A549 (cell line): ENCODE data around the gene FBH1.

Source experiments
- EP300 ChIP-seq, 2 experiments: fragments of >200 bp; sonication (Bioruptor Twin); formaldehyde crosslinking; IDR thresholded peaks; 2 replicates in 1 of 2; 3 replicates in 1 of 2; pipeline ENCODE4 v1.6.1; 2016 to 2017
- MAX ChIP-seq: IDR thresholded peaks from 2 replicates; pipeline ENCODE4 v1.6.1; 2012
- PHF8 ChIP-seq: fragments of 200-600 bp; sonication (generic); IDR thresholded peaks from 2 replicates; pipeline ENCODE4 v1.6.1; 2016; ENCODE audit warnings: low read depth, mild to moderate bottlenecking, antibody characterized with exemption, moderate library complexity, borderline replicate concordance
- POLR2A ChIP-seq: IDR thresholded peaks from 2 replicates; pipeline ENCODE4 v1.6.1; 2012; ENCODE audit warnings: mild to moderate bottlenecking, low read length
- POLR2AphosphoS2 ChIP-seq: conservative IDR thresholded peaks from 2 replicates; pipeline ENCODE4 v1.6.1; 2012; ENCODE audit warnings: low read length, improper control_type of control experiment, inconsistent platforms
- RFX5 ChIP-seq: fragments of 450-650 bp; IDR thresholded peaks from 2 replicates; pipeline ENCODE4 v1.7.1; 2014; ENCODE audit warnings: antibody characterized with exemption, mild to moderate bottlenecking, moderate library complexity
- SREBF2 ChIP-seq: fragments of 450-650 bp; IDR thresholded peaks from 2 replicates; pipeline ENCODE4 v1.6.1; 2014; ENCODE audit warnings: mild to moderate bottlenecking, moderate library complexity
- TF ChIP-seq, protein P1 (sequence below): fragments of 200-600 bp; sonication (generic); IDR thresholded peaks from 2 replicates; pipeline ENCODE4 v1.6.1; 2016; ENCODE audit warnings: antibody characterized with exemption, mild to moderate bottlenecking, moderate library complexity
- TF ChIP-seq, protein P2 (sequence below): fragments of >200 bp; sonication (Bioruptor Twin); formaldehyde crosslinking; IDR thresholded peaks from 3 replicates; pipeline ENCODE4 v1.5.1; 2016
- TF ChIP-seq, protein P3 (sequence below): IDR thresholded peaks from 2 replicates; pipeline ENCODE4 v1.6.1; 2012; ENCODE audit warnings: low read depth, borderline replicate concordance

GRCh38 chr10:5983774-5984173 lies 93.7 kb downstream of the FBH1 start:
- TF ChIP-seq EP300 (IDR thresholded peaks at IDR 0.05) (no peak), PHF8 (no peak), RFX5 (no peak), POLR2A (no peak), POLR2AphosphoS2 (no peak), MAX (no peak), SREBF2 (no peak)
- TF ChIP-seq, protein P1, sequence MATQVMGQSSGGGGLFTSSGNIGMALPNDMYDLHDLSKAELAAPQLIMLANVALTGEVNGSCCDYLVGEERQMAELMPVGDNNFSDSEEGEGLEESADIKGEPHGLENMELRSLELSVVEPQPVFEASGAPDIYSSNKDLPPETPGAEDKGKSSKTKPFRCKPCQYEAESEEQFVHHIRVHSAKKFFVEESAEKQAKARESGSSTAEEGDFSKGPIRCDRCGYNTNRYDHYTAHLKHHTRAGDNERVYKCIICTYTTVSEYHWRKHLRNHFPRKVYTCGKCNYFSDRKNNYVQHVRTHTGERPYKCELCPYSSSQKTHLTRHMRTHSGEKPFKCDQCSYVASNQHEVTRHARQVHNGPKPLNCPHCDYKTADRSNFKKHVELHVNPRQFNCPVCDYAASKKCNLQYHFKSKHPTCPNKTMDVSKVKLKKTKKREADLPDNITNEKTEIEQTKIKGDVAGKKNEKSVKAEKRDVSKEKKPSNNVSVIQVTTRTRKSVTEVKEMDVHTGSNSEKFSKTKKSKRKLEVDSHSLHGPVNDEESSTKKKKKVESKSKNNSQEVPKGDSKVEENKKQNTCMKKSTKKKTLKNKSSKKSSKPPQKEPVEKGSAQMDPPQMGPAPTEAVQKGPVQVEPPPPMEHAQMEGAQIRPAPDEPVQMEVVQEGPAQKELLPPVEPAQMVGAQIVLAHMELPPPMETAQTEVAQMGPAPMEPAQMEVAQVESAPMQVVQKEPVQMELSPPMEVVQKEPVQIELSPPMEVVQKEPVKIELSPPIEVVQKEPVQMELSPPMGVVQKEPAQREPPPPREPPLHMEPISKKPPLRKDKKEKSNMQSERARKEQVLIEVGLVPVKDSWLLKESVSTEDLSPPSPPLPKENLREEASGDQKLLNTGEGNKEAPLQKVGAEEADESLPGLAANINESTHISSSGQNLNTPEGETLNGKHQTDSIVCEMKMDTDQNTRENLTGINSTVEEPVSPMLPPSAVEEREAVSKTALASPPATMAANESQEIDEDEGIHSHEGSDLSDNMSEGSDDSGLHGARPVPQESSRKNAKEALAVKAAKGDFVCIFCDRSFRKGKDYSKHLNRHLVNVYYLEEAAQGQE, result no peak
- TF ChIP-seq, protein P2, sequence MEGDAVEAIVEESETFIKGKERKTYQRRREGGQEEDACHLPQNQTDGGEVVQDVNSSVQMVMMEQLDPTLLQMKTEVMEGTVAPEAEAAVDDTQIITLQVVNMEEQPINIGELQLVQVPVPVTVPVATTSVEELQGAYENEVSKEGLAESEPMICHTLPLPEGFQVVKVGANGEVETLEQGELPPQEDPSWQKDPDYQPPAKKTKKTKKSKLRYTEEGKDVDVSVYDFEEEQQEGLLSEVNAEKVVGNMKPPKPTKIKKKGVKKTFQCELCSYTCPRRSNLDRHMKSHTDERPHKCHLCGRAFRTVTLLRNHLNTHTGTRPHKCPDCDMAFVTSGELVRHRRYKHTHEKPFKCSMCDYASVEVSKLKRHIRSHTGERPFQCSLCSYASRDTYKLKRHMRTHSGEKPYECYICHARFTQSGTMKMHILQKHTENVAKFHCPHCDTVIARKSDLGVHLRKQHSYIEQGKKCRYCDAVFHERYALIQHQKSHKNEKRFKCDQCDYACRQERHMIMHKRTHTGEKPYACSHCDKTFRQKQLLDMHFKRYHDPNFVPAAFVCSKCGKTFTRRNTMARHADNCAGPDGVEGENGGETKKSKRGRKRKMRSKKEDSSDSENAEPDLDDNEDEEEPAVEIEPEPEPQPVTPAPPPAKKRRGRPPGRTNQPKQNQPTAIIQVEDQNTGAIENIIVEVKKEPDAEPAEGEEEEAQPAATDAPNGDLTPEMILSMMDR, result no peak
- TF ChIP-seq, protein P3, sequence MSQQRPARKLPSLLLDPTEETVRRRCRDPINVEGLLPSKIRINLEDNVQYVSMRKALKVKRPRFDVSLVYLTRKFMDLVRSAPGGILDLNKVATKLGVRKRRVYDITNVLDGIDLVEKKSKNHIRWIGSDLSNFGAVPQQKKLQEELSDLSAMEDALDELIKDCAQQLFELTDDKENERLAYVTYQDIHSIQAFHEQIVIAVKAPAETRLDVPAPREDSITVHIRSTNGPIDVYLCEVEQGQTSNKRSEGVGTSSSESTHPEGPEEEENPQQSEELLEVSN, result no peak
